ENCODE results near the gene RASGEF1C.

The RASGEF1C gene

DNA sequence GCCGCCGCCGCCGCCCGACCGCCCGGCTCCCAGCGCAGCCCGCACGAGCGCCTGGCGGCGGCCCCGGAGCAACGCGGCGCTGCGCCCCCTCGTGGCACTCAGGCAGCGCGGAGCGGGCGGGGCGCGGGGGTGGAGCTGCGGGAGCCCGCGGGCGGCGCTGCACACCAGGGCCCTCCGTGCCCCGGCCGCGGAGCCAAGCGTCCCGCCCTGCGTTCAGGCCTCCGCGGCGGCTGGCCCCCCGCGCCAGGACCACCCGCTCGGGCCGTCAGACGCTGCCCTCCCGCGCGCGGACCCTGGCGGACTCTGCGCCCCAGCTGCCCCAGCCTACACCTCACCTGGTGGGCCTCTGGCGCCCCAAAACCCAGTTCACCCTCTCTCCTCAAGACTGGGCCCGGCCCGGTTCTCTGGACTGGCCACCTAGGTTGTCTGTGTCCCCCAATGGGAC is at the start of gene RASGEF1C:
Gene RASGEF1C (minus strand): TSS at position 75 of the 445 bp plus-strand sequence. CDS start 71,159 bp downstream, outside the sequence.
- DNase-seq, result peak; percentile 33

DNA sequence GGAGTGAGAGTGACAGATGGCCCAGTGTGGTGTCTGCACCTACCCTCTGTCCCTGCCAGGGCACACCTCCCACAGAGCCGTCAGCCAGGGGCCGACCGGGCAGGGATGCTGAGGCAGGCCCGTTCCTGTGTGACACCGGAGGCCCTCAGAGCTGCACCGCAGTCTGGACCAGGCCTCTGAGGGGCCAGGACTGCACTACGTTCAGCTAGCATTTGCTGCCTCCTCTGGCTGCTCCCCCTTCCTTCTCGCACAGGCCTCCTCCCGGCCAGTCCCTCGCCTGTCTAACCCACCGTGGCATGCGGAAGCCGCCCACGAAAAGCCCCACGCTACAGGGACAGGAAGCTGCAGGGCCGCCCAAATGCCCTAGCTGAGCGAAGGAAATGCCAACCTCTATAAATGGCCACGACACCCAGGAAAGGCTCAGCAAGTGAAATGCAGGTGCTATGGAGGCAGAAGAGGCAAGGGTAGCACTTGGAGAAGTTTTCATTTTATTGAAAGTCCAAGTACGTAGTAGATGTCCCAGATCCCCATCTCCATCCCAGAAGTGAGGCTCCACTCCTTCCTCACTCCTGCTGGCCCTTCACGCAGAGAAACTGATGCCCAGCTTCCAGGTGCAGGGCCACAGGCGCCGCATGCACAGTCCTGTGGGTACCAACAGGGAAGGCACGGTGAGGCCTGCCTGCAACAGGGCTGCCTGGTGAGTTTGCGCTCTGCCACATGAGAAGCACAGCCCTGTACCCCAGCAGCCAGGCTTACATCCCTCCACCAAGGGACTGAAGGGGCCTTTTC is 44.2 kb upstream of the RASGEF1C start:
- no peak for DNase-seq

DNA sequence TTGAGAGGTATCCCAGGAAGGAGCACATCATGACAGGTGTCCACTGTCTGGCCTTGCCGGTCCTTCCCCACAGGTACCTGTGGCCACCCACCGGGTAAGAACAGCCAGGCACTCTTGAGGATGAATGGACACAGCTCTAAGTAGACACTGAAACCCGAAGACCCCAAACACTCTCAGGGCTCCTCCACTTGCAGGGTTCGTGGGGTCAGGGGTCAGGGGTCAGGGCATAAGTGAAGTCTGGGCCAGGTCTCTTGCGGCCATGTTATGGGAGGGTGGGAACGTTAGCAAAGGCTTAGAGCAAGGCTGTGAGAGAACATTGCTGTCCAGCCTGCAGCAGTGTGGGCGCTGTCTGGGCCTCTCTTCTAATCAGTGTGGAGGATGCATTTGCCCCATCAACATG is 42.9 kb upstream of the RASGEF1C start:
- no peak for DNase-seq

DNA sequence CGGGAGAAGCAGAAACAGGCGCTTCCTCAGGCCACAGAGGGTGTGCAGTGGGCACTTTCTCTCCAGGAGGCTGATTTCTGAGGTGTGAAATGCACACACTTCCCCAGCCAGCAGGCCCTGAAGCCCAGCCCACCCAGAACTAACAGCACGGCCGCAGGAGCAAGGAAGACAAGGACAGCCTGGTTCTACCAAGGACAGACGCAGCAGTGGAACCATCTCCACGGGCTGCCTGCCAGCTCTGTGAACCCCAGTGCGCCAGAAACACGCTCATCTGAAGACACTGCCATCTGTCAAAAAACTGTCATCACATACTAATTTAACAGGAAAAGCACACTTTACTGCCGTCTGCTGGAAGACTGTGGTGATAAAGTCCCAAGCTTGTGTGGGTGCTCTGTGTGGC is 42.1 kb upstream of the RASGEF1C start:
- no peak for DNase-seq

DNA sequence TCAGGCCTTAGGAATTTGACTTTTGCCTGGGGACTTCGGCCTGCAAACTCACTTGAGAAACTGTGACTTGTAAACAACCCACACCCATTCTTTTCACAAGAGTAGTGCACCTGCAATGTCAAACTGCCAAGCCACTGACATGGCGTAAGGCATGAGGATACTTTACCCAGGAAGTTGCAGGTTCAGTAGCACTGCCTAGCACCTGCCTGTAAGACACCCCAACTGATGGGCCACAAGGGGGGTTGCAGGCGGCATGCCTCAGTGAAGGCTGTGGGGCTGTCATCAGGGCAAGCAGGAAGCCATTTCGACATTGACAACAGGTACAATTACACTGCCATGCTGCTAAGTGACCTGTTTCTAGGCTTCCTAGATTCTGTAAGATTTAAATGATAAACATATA is 41.3 kb upstream of the RASGEF1C start:
- no peak for DNase-seq

DNA sequence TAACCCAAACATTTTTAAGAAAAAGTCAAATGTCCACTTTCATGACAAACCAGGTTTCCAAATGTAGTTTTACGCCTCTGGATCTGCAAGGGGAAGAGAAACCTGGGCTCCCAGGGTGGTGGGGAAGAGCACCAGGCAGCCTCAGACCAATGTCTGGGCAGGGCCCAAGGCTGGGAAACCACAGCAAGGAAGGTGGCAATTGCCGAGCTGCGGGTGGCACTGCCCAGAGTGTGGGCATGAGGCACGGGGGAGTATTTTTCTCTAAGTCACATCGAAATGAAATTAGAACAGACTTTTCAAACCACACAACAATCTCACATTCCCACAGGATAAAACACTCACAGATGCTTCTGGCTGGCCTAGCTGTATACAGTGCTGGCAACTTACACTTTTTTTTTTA is 32.6 kb upstream of the RASGEF1C start:
- no peak for DNase-seq

DNA sequence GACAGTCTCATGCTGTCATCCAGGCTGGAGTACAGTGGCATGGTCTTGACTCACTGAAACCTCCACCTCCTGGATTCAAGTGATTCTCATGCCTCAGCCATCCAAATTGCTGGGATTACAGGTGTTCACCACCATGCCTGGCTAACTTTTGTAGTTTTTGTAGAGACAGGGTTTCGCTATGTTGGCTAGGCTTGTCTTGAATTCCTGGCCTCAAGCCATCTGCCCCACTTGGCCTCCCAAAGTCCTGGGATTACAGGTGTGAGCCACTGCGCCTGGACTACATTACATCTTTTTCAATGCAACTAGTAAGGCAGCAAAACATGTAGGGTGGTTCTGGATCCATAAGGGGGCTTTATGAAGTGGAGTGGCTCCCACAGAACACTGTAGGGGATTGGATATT is 29.6 kb upstream of the RASGEF1C start:
- no peak for DNase-seq

DNA sequence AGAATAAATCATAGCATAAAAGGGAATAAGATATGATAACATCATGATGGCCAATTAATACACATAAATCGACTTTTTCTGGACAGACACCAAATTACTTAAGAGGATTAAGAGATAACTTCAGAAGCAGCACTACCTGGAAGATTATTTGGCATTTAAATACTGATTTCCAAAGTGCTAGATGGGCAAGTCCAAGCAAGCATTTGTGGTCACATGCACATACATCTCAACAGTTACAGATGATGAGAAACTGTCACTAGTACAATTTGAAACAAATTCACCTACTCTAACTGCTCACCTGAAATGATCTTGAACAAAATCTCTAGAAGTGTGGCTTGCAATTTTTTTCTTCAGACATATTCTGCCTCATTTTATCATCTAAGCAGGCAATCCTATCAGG is 26.8 kb upstream of the RASGEF1C start:
- DNase-seq, result no peak

DNA sequence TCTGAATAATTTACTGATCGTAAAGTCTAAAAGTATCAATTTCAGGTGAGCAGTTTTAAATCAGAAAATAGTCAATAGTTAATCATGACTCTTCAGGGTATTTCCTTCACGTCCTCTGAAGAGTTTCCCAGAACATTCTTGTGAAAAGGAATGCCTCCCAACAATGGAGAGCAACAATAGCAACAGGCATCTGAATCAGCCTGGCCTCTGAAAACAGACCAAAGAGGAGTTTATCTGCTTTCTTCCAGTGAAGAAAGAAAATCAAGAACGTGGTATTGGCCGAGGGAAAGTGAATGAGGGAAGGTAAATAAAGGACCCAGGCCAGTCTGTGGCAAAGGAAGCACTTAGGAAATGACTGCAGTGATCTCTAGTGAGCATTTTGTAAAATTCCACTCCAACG is 26.1 kb upstream of the RASGEF1C start:
- no peak for DNase-seq

DNA sequence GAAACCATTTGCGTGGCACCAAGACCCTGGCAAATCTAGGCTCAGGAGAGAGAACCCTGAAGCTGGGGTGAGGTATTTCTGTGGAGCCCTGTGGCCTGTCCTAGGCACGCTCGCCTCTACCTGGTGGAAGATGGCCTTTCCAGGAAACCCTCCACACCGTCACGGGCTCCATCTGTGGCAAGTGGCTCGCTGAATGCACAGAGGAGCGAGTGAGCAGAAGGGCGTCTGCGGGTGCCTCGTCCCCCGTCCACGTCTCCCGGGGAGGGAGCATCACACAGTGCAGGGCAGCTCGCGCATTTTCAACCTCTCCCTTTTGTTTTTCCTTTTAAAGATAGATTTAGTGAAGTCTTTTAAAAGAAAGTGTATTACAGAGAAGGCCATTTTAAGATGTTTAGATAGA is 25.3 kb upstream of the RASGEF1C start:
- no peak for DNase-seq

DNA sequence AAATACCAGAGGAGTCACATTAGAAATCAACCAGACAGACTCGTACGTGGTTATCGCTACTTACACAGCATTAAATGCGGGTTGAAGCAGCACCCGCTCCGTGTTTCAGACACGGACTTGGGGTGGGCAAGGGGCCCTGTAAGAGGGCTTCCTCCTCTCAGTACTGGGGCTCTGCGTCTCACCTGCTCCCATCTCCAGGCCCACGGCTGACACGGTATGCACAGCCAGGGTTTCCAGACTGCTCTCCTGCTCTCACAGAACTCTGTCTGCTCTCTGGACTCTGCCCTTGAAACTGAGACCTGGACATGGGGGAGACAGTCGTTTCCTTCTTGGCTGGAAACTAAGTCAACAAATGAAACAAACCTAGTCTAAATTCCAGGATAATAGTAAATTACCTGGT is 24.7 kb upstream of the RASGEF1C start:
- no peak for DNase-seq

DNA sequence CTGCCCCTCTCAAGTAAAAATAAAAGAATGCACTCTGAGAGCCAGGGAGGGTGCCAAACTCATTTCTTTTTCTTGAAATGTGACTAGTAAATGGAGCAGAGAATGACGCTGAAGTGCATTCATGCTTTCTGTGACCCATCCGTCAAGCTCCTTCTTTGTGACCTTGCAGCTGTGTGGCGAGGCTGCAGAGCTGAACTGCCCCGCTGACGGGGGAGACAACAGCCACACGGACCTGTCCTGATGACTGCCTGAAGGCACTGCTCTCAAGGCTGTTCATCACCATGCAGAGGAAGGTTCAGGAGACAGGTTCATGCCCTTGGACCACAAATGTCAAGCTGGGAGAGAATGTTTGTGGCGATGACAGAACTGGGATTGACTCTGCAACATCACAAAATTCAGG is 21.0 kb upstream of the RASGEF1C start:
- no peak for DNase-seq

DNA sequence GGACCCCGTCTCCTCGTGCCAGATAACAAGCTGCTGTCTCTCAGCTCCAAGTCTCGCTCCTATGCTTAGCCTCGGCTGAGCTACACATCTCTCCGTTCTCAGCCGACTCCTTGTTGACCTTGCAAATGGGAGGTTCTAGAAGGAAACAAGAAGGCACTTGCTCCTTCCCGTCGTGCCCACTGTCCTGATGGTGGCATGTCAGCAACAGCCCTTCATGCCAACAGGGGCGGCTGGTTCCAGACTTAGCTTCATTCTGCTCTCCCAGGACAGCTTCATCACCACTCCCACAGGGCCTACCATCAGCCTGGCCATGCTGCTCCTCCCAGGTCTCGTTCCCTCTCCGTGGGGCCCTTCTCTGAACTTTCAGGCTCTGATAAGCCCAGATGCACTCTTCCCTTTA is 13.0 kb upstream of the RASGEF1C start:
- DNase-seq, result no peak

DNA sequence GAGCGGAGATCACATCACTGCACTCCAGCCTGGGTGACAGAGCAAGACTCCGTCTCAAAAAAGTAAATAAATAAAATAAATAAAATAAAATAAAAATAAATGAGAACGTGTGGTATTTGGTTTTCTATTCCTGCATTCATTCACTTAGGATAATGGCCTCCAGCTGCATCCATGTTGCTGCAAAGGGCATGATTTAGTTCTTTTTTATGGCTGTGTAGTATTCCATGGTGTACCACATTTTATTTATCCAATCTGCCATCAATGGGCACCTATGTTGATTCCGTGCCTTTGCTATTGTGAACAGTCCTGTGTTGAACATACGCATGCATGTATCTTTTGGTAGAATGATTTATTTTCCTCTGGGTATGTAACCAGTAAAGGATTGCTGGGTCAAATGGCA is 8.8 kb upstream of the RASGEF1C start:
- DNase-seq, result no peak

DNA sequence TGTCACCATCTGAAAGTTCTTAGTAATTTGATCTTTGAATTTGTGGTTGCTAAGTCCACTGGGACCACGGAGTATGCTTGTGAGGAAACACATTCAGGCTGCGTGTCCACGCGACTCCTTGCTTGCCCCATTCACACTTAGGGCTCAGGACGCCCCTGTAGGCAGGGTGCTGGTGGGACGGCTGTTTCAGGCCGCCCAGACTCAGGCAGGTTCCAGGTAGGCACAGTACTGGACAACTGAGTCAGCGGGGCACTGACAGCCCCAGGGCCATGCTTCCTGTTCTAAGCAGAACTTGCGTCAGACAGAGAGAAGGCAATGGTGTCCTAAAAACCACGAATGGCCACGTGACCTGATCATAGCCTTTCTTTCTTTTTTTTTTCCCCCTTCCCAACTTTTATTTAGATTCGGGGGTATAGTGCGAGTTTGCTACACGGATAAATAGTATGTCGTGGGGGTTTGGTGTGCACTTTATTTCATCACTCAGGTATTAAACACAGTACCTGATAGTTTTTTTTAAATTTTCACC is 7.7 kb upstream of the RASGEF1C start:
- DNase-seq, result no peak

DNA sequence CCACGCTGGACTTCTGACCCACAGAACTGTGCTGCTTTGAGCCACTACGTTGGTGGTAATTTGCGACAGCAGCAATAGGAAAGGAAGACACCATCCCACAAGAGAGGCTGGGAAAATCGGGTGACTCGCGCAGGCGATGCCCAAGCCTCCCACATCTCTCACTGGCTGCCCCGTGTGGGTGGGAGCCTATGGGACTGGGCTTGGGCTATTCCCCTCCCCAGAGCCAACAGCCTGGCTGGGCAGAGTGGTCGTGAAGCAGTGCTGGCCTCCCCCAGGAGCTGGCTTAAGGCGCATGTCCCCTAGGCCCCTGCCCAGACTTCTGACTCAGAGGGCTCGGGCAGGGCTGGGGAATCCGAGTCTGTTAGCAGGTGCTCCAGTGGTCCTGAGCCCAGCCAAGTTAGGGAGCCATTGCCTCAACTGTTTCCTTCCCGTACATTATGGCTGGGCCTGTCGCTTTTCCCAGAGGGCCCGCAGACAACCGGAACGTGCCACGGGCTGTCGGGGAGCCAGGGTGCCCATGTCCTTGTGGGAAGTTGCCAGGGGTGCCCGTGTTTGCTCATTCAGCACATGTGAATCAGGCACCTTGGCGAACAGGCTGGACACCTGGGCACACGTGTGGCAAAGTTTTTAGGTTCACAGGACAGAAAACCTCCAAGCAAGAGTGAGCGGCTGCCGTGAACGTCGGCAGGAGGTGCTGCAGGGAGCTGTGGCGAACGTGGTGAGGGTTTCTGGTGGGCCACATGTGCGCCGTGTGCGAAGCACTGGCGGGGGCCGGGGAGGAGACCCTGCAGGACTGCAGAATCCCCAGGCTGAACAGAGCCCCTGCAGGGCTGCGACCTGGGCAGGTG is 7.0 kb upstream of the RASGEF1C start:
- no peak for DNase-seq

DNA sequence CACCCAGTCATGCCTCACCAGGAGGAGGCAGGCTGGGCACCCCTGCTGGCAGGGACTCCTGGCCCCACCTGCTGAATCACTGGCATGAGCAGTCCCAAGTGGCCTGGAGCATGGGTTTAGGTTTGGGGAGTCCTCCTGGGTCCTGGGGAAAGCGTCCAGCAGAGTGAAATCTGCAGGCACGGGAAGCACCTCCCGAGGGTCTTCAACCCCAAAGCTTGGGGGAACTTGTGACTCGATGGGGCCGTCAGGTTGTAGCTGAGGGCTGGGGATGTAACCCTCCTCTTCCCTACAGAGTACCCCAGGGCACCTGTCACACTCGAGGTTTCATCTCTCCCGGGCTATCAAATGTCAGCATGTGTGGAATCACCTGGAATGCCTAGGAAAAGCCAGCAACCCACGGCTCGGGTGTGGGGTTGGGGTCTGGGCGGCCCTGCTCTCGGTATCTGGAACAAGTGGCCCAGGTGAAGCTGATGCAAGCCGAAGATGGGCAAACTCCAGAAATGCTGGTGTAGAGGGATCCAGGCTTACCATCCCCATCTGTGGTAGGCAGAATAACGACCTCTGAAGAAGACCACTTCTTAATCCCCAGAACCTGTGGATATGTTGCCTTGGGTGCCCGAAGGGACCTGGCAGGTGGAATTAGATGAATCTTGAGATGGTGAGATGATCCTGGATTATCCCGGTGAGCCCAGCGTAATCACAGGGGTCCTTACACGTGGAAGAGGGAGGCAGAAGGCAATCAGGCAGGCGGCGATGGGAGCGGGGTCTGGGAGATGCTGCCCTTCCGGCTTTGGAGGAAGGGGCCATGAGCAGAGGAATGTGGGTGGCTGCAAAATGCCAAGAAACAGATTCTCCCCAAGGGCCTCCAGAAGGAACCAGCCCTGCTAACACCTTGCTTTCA is 6.1 kb upstream of the RASGEF1C start:
- no peak for DNase-seq

DNA sequence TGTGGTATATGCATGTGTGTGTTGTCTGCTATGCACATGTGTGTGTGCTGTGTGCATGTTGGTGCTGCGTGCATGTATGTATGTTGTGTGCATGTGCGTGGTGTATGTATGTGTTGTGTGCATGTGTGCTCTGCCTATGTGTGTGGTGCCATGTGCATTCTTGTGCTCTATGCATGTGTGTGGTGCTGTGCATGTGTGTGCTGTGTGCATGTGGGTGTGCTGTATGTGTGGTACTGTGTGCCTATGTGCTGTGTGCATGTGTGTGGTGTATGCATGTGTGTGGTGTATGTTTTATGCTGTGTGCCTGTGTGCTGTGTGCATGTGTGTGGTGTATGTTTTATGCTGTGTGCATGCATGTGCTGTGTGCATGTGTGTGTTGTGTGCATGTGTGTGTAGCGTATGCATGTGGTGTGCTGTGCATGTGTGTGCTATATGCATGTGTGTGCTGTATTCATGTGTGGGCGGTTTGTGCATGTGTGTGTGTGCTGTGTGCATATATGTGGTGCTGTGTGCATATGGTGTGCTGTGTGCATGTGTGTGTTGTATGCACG is 4.7 kb upstream of the RASGEF1C start:
- DNase-seq, result no peak

DNA sequence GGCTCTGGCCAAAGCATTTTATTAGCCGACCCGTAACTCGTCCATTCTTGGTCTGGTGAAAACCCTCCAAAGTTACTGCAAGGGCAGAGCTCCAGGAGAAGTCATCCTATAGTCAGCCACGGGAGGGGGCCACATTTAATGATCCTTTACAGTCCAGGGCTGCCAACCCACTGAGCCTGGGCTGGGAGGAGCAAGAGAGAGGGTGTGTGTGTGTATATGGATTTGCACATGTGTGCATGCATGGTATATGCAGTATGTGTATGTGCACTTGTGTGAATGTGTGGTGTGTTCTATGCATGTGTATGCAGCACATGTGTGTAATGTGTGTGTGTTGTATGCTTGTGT is 4.2 kb upstream of the RASGEF1C start:
- no peak for DNase-seq

DNA sequence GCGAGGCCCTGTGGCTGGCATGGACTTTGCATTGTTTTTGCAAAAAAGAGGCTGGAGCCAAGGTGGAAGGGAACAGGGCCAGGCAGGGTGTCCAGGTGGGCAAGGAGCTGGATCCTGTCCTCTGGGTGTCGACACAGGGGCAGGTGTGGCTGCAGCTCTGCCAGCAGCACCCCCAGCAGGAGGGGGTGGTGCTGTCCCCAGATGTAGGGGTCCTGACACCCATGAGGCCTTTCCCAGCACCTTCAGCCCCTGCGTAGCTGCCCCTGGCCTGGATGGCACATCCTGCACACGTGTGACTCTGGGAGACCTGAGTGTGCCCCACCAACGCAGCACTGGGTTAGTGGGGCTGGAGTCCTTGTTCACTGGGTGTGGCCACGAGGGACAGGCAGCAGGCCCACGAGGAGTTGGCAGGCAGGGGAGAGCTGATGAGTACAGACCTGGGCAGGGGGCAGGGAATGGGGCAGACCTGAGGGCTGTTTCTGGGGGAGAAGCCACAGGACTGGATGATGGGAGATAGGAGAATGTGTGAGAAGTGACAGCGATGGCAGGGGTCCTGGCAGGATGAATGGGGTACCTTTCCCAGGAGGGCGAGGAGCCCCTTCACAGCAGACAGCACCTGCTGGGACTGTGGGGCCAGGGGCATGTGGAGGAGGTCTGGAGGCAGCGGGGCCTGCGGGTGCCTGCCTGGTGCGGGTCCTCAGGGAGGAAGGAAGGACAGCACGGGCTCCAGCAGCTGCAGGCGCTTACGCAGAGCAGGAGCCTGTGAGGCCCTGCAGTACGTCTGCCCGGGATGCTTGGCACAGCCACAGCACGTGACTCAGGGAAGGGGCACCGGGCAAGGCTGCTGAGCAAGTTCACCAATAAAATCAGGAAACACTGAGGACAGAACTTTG is 3.6 kb upstream of the RASGEF1C start:
- no peak for DNase-seq

DNA sequence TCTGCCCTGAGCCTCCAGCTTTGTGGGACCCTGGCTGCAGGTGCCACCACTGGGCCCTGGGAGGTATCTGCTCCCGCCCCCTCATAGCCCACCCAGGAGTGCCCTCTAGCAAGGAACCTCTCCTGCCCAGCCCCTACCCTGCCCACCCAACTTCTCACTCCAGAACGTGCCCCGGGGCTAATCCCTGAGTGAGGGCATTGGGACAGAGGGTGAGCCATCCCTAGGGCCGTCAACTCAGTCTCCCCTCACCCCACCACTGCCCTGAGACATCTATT is 2.7 kb upstream of the RASGEF1C start:
- DNase-seq, result no peak

All from activated CD4-positive, alpha-beta T cell treated with anti-CD3 and anti-CD28 coated beads for 1 hour (primary cell).